RWPE2 (cell line): ENCODE data around the gene GDI2.
"Not testable (repeated sequence)": the region's sequence is repeated elsewhere in the genome, so short reads cannot be mapped to it uniquely, and the experiment has no call there.

ENCODE experiments used
- ATAC-seq: fragments of 200-7000 bp; cut with Tn5 transposase; 3 replicates; pipeline ENCODE4 v1.9.1; 2021; ENCODE audit warnings: low read depth
- DNase-seq: peaks from one replicate; pipeline ENCODE4 v3.0.0-alpha.2; 2020; ENCODE audit warnings: low spot score
- H3K27ac ChIP-seq: fragments of 450-650 bp; 2 replicates; pipeline ENCODE4 v1.5.1; 2017; ENCODE audit warnings: mild to moderate bottlenecking; ENCODE audit not compliant: poor library complexity, severe bottlenecking
- H3K27me3 ChIP-seq: fragments of 250-450 bp; sonication (Bioruptor Pico); 2 replicates; pipeline ENCODE4 v1.5.1; 2021; ENCODE audit warnings: mild to moderate bottlenecking, moderate library complexity; ENCODE audit not compliant: insufficient read depth, poor library complexity, severe bottlenecking
- H3K36me3 ChIP-seq: fragments of 250-450 bp; sonication (Bioruptor Pico); 2 replicates; pipeline ENCODE4 v1.5.1; 2020; ENCODE audit warnings: low read depth, mild to moderate bottlenecking, moderate library complexity
- H3K4me1 ChIP-seq: fragments of 250-450 bp; sonication (Bioruptor Pico); 2 replicates; pipeline ENCODE4 v1.5.1; 2021; ENCODE audit warnings: mild to moderate bottlenecking, moderate library complexity; ENCODE audit not compliant: insufficient read depth, poor library complexity, severe bottlenecking
- H3K4me3 ChIP-seq: fragments of 250-450 bp; sonication (Bioruptor Pico); 2 replicates; pipeline ENCODE4 v1.5.1; 2021; ENCODE audit warnings: mild to moderate bottlenecking, moderate library complexity; ENCODE audit not compliant: severe bottlenecking
- H3K9me3 ChIP-seq: fragments of 250-450 bp; sonication (Bioruptor Pico); 2 replicates; pipeline ENCODE4 v1.5.1; 2021; ENCODE audit warnings: mild to moderate bottlenecking, moderate library complexity; ENCODE audit not compliant: severe bottlenecking
- TF ChIP-seq, protein P1 (sequence below): fragments of 450-650 bp; IDR thresholded peaks from one replicate; pipeline ENCODE4 v1.5.1; 2017; ENCODE audit warnings: mild to moderate bottlenecking, moderate library complexity; ENCODE audit not compliant: poor library complexity, severe bottlenecking

Gene GDI2

DNA sequence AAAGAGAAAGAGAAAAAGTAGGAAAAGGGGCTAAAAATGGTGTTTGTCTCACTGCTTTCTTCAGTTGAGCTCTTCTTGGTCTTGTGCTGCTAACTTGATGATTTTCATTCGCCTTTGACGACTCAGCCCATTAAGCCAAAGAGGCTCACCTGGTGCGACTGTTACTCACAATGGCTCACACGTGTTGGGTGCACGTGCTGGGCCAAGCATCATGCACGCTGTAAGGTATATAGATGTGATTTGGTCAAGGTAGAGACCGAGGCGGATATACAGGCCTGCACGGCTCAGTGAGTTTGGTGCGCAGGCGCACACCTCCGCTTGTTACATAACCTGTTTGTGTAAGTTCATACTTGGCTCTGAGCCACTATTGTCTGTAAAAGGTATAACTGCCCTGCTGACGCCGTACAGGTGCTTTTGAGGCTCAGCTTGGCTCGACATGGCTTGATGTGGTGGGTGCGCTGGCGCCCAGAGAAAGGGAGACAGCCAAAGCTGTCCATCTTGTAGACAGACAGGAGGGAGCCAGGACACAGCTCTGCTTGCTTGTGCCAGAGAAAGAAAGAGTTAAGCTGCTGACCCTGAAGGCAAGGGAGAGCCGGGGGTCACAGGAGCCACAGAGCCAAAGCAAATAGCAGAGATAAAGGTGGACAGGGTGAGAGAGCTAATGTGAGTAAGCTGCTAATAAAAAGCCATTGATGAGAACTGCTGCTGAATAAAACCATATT is 42.9 kb upstream of the GDI2 start:
- no peaks in the 10 kb centered on the region for H3K27me3 ChIP-seq
- H3K27ac ChIP-seq: no peak overlapping the region
- no peaks in the 10 kb centered on the region for H3K9me3 ChIP-seq
- no peak for ATAC-seq
- TF ChIP-seq, protein P1, sequence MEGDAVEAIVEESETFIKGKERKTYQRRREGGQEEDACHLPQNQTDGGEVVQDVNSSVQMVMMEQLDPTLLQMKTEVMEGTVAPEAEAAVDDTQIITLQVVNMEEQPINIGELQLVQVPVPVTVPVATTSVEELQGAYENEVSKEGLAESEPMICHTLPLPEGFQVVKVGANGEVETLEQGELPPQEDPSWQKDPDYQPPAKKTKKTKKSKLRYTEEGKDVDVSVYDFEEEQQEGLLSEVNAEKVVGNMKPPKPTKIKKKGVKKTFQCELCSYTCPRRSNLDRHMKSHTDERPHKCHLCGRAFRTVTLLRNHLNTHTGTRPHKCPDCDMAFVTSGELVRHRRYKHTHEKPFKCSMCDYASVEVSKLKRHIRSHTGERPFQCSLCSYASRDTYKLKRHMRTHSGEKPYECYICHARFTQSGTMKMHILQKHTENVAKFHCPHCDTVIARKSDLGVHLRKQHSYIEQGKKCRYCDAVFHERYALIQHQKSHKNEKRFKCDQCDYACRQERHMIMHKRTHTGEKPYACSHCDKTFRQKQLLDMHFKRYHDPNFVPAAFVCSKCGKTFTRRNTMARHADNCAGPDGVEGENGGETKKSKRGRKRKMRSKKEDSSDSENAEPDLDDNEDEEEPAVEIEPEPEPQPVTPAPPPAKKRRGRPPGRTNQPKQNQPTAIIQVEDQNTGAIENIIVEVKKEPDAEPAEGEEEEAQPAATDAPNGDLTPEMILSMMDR: no peak
- H3K4me1 ChIP-seq: peaks cover 3% of the 10 kb centered on the region
- DNase-seq: no peak
- no peaks in the 10 kb centered on the region for H3K36me3 ChIP-seq
- H3K4me3 ChIP-seq: no peak overlapping the region

DNA sequence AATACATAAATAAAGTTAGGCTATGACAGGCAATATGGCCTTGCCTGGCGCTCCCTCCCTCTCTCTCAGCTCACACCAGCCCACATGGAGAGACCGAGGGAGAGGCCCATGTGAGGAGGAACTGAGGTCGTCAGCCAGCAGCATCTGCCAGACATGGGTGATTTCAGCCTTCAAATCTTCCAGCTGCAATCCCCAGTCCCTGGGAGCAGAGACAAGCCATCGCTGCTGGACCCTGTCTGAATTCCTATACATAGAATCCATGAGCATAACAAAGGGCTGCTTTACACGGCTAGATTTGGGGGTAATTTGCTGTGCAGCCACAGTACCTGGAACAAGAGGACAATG is 40.9 kb upstream of the GDI2 start:
- H3K36me3 ChIP-seq: no peaks in the 10 kb centered on the region
- no peaks in the 10 kb centered on the region for H3K9me3 ChIP-seq
- H3K27me3 ChIP-seq: no peaks in the 10 kb centered on the region
- H3K27ac ChIP-seq: no peak overlapping the region
- no peak overlapping the region for H3K4me3 ChIP-seq
- no peak for DNase-seq
- no peaks in the 10 kb centered on the region for H3K4me1 ChIP-seq
- no peak for ATAC-seq
- TF ChIP-seq, protein P1: no peak

DNA sequence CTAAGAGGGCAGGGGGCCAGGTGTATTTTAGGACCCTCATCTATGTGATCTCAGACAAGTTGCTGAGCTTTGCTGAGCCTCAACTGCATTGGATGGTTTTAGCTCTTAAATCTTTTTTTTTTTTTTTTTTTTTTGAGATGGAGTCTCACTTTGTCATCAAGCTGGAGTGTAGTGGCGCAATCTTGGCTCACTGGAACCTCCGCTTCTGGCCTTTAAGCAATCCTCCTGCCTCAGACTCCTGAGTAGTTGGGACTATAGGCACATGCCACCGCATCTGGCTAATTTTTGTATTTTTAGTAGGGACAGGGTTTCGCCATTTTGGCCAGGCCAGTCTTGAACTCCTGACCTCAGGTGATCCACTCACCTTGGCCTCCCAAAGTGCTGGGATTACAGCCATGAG is 33.4 kb upstream of the GDI2 start:
- H3K4me1 ChIP-seq, H3K4me3 ChIP-seq, DNase-seq, H3K27ac ChIP-seq, H3K27me3 ChIP-seq, H3K9me3 ChIP-seq, H3K36me3 ChIP-seq, ATAC-seq: not testable (repeated sequence)

DNA sequence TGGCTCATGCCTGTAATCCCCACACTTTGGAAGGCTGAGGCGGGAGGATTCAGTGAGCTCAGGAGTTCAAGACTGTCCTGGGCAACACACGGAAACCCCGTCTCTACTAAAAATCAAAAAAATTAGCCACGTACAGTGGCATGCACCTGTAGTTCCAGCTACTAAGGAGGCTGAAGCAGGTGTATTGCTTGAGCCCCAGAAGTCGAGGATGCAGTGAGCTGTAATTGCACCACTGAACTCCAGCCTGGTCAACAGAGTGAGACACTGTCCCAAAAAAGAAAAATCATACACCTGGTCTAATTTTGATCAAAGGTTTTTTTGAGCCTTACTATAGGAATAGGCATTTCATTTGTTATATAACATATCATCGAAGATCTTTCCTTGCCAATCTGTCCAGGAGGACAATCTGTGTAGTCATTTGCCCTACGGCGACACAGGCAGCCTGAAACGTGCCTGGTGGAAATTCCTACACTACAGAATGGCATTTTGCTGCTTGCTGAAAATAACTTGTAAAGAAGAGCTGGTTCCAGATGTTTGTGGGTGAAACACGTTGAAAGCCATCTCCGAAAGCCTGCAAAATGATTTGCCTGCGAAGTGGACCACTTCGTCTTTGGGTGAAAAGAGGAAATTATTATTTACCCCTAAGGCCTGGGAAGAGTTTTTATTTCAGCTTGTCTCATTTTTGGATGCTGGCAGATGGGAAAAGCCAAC is 31.3 kb upstream of the GDI2 start:
- DNase-seq (no peak), ATAC-seq (no peak)
- Histone ChIP-seq H3K9me3 (no peaks in the 10 kb centered on the region), H3K4me1 (no peaks in the 10 kb centered on the region), H3K27me3 (no peaks in the 10 kb centered on the region), H3K27ac (no peak overlapping the region), H3K36me3 (no peaks in the 10 kb centered on the region), H3K4me3 (no peak overlapping the region)
- TF ChIP-seq, protein P1: no peak

DNA sequence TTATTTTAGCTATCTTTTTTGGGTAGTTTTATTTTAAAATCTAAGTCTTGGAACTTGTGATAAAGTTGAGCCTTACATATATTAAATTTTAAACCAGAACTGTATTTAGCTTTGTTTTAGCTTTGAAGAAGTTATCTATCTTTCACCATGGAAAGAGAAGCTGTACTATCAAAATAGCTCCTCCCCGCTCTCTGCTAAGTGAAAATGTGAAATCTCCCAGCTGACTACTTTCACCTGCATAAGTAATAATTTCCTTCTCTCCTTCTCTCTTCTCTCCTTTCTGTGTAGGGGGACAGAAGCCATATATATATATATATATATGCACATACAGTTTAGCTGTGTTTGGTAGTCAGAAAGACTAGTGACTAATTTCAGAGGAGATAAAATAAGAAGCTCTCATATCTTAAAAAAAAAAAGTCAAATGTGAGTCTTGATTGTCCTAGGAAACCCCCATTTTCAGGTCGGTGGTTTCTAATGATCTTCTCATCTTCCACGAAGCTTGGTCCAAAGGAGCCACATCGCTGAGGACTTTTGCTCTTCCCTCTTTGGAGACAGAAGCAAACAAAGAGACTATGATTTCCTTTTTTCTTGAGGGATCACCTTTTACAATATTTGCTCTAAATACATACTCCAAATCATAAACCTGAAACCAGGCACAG is 30.6 kb upstream of the GDI2 start:
- Histone ChIP-seq H3K4me3 (no peak overlapping the region), H3K4me1 (no peaks in the 10 kb centered on the region), H3K9me3 (no peaks in the 10 kb centered on the region), H3K27ac (no peak overlapping the region), H3K36me3 (no peaks in the 10 kb centered on the region), H3K27me3 (no peaks in the 10 kb centered on the region)
- TF ChIP-seq, protein P1: no peak
- no peak for ATAC-seq
- DNase-seq: no peak
